NCI-H1694 treated with DMSO at 0.1 percent for 48 hours (cell line): ENCODE data around the gene RING1.
"Not testable (repeated sequence)": the region's sequence is repeated elsewhere in the genome, so short reads cannot be mapped to it uniquely, and the experiment has no call there.

Source experiments
- DNase-seq: peaks from one replicate; lab custom pipeline; 2025; lab: John Stamatoyannopoulos, UW

RING1 gene

GRCh38 chr6:33206027-33206863 is 2.1 kb upstream of the RING1 start:
- DNase-seq: no peak

- DNase-seq: no peak
Measured at GRCh38 chr6:33206864-33207551, 1.3 kb upstream of the RING1 start.

- no peak for DNase-seq
Measured at GRCh38 chr6:33207552-33208090, 679 bp upstream of the RING1 start.

- DNase-seq: no peak
Measured at GRCh38 chr6:33209856-33210255, 1.6 kb downstream of the RING1 start.

GRCh38 chr6:33211136-33211535 is 2.8 kb downstream of the RING1 start:
- no peak for DNase-seq

- DNase-seq: no peak
Measured at GRCh38 chr6:33211666-33212422, 3.5 kb downstream of the RING1 start.

GRCh38 chr6:33212857-33213165 is 4.5 kb downstream of the RING1 start:
- no peak for DNase-seq

- DNase-seq: no peak
Measured at GRCh38 chr6:33213166-33213988, 5.1 kb downstream of the RING1 start.

- no peak for DNase-seq
Measured at GRCh38 chr6:33213989-33214335, 5.7 kb downstream of the RING1 start.

- no peak for DNase-seq
Measured at GRCh38 chr6:33215271-33216116, 7.2 kb downstream of the RING1 start.

- no peak for DNase-seq
Measured at GRCh38 chr6:33216117-33216649, 7.9 kb downstream of the RING1 start.

- DNase-seq: no peak
Measured at GRCh38 chr6:33217246-33217645, 8.9 kb downstream of the RING1 start.

- no peak for DNase-seq
Measured at GRCh38 chr6:33217681-33218080, 9.4 kb downstream of the RING1 start.

- not testable (repeated sequence) for DNase-seq
Measured at GRCh38 chr6:33226503-33227120, 18.3 kb downstream of the RING1 start.

- no peak for DNase-seq
Measured at GRCh38 chr6:33235221-33235634, 26.9 kb downstream of the RING1 start.

GRCh38 chr6:33236328-33236727 is 28.0 kb downstream of the RING1 start:
- DNase-seq: no peak

- DNase-seq: no peak
Measured at GRCh38 chr6:33236852-33237251, 28.6 kb downstream of the RING1 start.

- no peak for DNase-seq
Measured at GRCh38 chr6:33237741-33238140, 29.4 kb downstream of the RING1 start.

- DNase-seq: no peak
Measured at GRCh38 chr6:33241968-33242367, 33.7 kb downstream of the RING1 start.

- no peak for DNase-seq
Measured at GRCh38 chr6:33243476-33243875, 35.2 kb downstream of the RING1 start.
